Stimulated activated naive CD4-positive, alpha-beta T cell (primary cell): ENCODE data around the gene GNG12.

Experiments
- DNase-seq, 6 experiments: peaks; one replicate each; lab custom pipeline; 2025; lab: John Stamatoyannopoulos, UW

GNG12 gene

GRCh38 chr1:67840449-67840848, 7.2 kb upstream of the GNG12 start:
- no peak for DNase-seq

GRCh38 chr1:67839826-67840225, 6.6 kb upstream of the GNG12 start:
- DNase-seq: no peak

GRCh38 chr1:67838180-67838910, 5.1 kb upstream of the GNG12 start:
- no peak for DNase-seq

GRCh38 chr1:67836769-67837168, 3.5 kb upstream of the GNG12 start:
- DNase-seq: no peak

GRCh38 chr1:67835663-67836452, 2.6 kb upstream of the GNG12 start:
- DNase-seq: no peak

GRCh38 chr1:67834246-67834877, 1.1 kb upstream of the GNG12 start:
- no peak for DNase-seq

GRCh38 chr1:67833602-67833940, 304 bp upstream of the GNG12 start:
- DNase-seq: no peak

- DNase-seq: no peak
Observed at GRCh38 chr1:67831850-67832513, 1.3 kb downstream of the GNG12 start.

- no peak for DNase-seq
Observed at GRCh38 chr1:67830928-67831830, 2.1 kb downstream of the GNG12 start.

- DNase-seq: no peak
Observed at GRCh38 chr1:67830226-67830625, 3.0 kb downstream of the GNG12 start.

- DNase-seq: no peak
Observed at GRCh38 chr1:67827688-67828087, 5.6 kb downstream of the GNG12 start.

- no peak for DNase-seq
Observed at GRCh38 chr1:67825591-67825990, 7.7 kb downstream of the GNG12 start.

- no peak for DNase-seq
Observed at GRCh38 chr1:67824766-67825165, 8.5 kb downstream of the GNG12 start.

GRCh38 chr1:67823615-67824014, 9.7 kb downstream of the GNG12 start:
- DNase-seq: no peak

GRCh38 chr1:67821263-67821662, 12.0 kb downstream of the GNG12 start:
- no peak for DNase-seq

- DNase-seq: no peak
Observed at GRCh38 chr1:67818725-67819301, 14.5 kb downstream of the GNG12 start.

- DNase-seq: no peak
Observed at GRCh38 chr1:67818162-67818561, 15.1 kb downstream of the GNG12 start.

- no peak for DNase-seq
Observed at GRCh38 chr1:67817319-67817718, 15.9 kb downstream of the GNG12 start.

- no peak for DNase-seq
Observed at GRCh38 chr1:67816506-67816905, 16.8 kb downstream of the GNG12 start.

- no peak for DNase-seq
Observed at GRCh38 chr1:67816095-67816475, 17.2 kb downstream of the GNG12 start.
